Mucosa of descending colon (tissue), 3 donors: ENCODE measurements around the gene CBFA2T3. TPM values are rescaled to one million over a fixed set of nuclear protein-coding genes. Genes with fewer than 3 reads are reported as not detected.
A peak's percentile ranks its signal among the peaks of the same experiment; 100 is the strongest.

Experiments
- ATAC-seq: fragments of 200-7000 bp; cut with Tn5 transposase; one replicate; pipeline ENCODE4 v1.9.1; 2020; ENCODE audit warnings: mild to moderate bottlenecking, moderate library complexity
- DNase-seq, 3 donors: peaks; one replicate each; pipeline ENCODE4 v3.0.0-alpha.2; 2020
- H3K36me3 ChIP-seq: fragments of 200-600 bp; one replicate; pipeline ENCODE4 v1.8.0; 2021; ENCODE audit warnings: low read depth, mild to moderate bottlenecking
- H3K4me1 ChIP-seq: fragments of 200-600 bp; one replicate; pipeline ENCODE4 v1.8.0; 2021; ENCODE audit warnings: low read depth, mild to moderate bottlenecking
- H3K4me3 ChIP-seq: fragments of 200-600 bp; one replicate; pipeline ENCODE4 v1.8.0; 2021; ENCODE audit warnings: mild to moderate bottlenecking
- H3K9me3 ChIP-seq: fragments of 200-600 bp; one replicate; pipeline ENCODE4 v1.8.0; 2021; ENCODE audit warnings: mild to moderate bottlenecking
- CTCF ChIP-seq: fragments of 200-600 bp; IDR thresholded peaks from one replicate; pipeline ENCODE4 v1.8.0; 2022; ENCODE audit warnings: antibody characterized with exemption, mild to moderate bottlenecking
- intact Hi-C, 2 donors: fragments of 100-400 bp; cut with DNase I in 1 of 2; cut with micrococcal nuclease in 1 of 2; formaldehyde crosslinking; loops; one replicate each; pipeline versions ENCODE4 v1.11.0 to v1.11.1; 2022; cut with DNase I, micrococcal nuclease
- total RNA-seq, 3 donors: library from RNA; stranded (reverse); fragmentation: NEBNext Ultra II Directional in 2 of 3; extraction: Animal tissue kit (Norgen Biotek cat#: 25700) in 2 of 3; gene quantifications; one replicate each; pipeline versions ENCODE4 v1.2.1 to v1.2.4, GENCODE V29; 2021 to 2023
- donor health status: DM: no; HTN: no; CAD: no; lungs with moderate emphysema.
- donor health status: DM: no; HTN: no; CAD: no.
- donor health status: DM: no; HTN: yes; CAD: no.

The CBFA2T3 gene
- total RNA-seq, 3 donors from 2014 or later, result 6.9 to 12.8 (median 8.4) TPM

- DNase-seq (peak in 1 of 3 donors; percentile 34), ATAC-seq (no peak)
- intact Hi-C loops, result no loop called here
- H3K36me3 ChIP-seq, result no peaks in the 10 kb centered on the region
- peaks cover 15% of the 10 kb centered on the region for H3K9me3 ChIP-seq
- H3K4me3 ChIP-seq, result no peak overlapping the region
- no peaks in the 10 kb centered on the region for H3K4me1 ChIP-seq
- no peak for TF ChIP-seq CTCF
Observed at GRCh38 chr16:89000207-89000959, 23.4 kb upstream of the CBFA2T3 start.

GRCh38 chr16:88999457-89000206, 22.6 kb upstream of the CBFA2T3 start:
- Histone ChIP-seq H3K4me3 (no peak overlapping the region), H3K9me3 (peaks cover 15% of the 10 kb centered on the region), H3K36me3 (no peaks in the 10 kb centered on the region), H3K4me1 (no peaks in the 10 kb centered on the region)
- intact Hi-C loops, result no loop called here
- no peak for TF ChIP-seq CTCF
- DNase-seq, result peak in 1 of 3 donors; percentile 37
- no peak for ATAC-seq

GRCh38 chr16:88995746-88996535, 18.9 kb upstream of the CBFA2T3 start:
- no peaks in the 10 kb centered on the region for H3K4me1 ChIP-seq
- H3K9me3 ChIP-seq, result peaks cover 15% of the 10 kb centered on the region
- no peak for TF ChIP-seq CTCF
- intact Hi-C loops, result no loop called here
- DNase-seq (no peak), ATAC-seq (no peak)
- no peaks in the 10 kb centered on the region for H3K36me3 ChIP-seq
- H3K4me3 ChIP-seq, result no peak overlapping the region

- Histone ChIP-seq H3K4me3 (no peak overlapping the region), H3K9me3 (peaks cover 15% of the 10 kb centered on the region), H3K4me1 (no peaks in the 10 kb centered on the region), H3K36me3 (no peaks in the 10 kb centered on the region)
- DNase-seq (no peak), ATAC-seq (no peak)
- TF ChIP-seq CTCF, result no peak
- intact Hi-C loops, result no loop called here
Observed at GRCh38 chr16:88995194-88995593, 18.2 kb upstream of the CBFA2T3 start.

- TF ChIP-seq CTCF, result no peak
- Histone ChIP-seq H3K36me3 (no peaks in the 10 kb centered on the region), H3K9me3 (peaks cover 15% of the 10 kb centered on the region), H3K4me3 (no peak overlapping the region), H3K4me1 (no peaks in the 10 kb centered on the region)
- ATAC-seq, result no peak
- DNase-seq, result no peak
- intact Hi-C loops, result no loop called here
Observed at GRCh38 chr16:88994695-88995094, 17.7 kb upstream of the CBFA2T3 start.
